RWPE1 (cell line): ENCODE results near the gene IGF1R.

Experiments
- CTCF ChIA-PET: fragments of 350-600 bp; sonication (Branson Sonifier 250); formaldehyde crosslinking; extraction: SDS; loops from one replicate; lab custom pipeline; 2021; lab: Yijun Ruan, JAX
- POLR2A ChIA-PET: fragments of 400-600 bp; formaldehyde crosslinking; extraction: SDS; loops from one replicate; lab custom pipeline; 2020; ENCODE audit warnings: antibody characterized with exemption; ENCODE audit not compliant: low non-redundant PET; lab: Yijun Ruan, JAX
- DNase-seq: peaks from one replicate; pipeline ENCODE4 v3.0.0; 2012; ENCODE audit warnings: low spot score
- H3K27ac ChIP-seq: fragments of 450-650 bp; 2 replicates; pipeline ENCODE4 v1.5.1; 2017
- TF ChIP-seq, protein P1 (sequence below): fragments of 450-650 bp; conservative IDR thresholded peaks from 2 replicates; pipeline ENCODE4 v1.5.1; 2017; ENCODE audit warnings: low read depth, mild to moderate bottlenecking

Gene IGF1R

DNA sequence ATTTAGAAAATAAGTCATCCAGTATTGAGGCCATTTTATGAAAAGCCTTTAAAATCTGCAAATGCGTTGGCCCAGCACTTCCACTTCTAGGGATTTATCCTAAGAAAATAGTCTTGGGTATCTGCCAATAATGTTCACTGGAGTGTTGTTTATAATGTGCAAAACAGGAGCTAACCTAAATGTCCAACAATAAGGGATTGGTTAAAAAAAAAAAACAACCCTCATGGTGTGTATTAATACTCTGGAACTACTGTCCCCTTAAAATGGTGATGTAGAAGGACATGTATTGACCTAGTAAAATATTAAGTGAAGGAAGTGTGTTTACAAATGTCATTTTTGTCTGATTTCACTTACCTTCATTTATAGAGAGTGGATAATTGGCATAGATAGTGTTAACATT, 58.0 kb downstream of the IGF1R start:
- ChIA-PET CTCF (no interaction called here), POLR2A (no interaction called here)
- TF ChIP-seq, protein P1, sequence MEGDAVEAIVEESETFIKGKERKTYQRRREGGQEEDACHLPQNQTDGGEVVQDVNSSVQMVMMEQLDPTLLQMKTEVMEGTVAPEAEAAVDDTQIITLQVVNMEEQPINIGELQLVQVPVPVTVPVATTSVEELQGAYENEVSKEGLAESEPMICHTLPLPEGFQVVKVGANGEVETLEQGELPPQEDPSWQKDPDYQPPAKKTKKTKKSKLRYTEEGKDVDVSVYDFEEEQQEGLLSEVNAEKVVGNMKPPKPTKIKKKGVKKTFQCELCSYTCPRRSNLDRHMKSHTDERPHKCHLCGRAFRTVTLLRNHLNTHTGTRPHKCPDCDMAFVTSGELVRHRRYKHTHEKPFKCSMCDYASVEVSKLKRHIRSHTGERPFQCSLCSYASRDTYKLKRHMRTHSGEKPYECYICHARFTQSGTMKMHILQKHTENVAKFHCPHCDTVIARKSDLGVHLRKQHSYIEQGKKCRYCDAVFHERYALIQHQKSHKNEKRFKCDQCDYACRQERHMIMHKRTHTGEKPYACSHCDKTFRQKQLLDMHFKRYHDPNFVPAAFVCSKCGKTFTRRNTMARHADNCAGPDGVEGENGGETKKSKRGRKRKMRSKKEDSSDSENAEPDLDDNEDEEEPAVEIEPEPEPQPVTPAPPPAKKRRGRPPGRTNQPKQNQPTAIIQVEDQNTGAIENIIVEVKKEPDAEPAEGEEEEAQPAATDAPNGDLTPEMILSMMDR = no peak
- no peak overlapping the region for H3K27ac ChIP-seq
- DNase-seq = no peak

DNA sequence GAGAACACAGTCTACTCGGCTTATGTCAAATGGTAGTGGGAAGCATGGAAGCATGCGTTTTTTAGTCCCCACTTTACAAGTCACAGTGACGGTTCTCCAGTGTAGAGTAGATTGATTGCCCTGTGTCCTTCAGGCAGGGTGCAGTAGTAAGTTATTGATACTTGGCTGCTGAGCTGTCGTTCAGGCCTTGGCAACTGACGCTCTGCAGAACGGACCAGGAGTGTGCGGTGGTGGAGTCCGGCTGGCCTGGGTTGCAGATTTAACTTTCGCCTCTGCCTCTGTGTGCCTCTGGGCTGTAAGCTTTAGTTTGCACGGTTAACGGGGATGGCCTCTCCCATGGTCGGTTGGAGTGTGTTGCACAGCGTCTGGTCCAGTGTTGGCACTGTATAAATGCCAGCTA, 58.6 kb downstream of the IGF1R start:
- H3K27ac ChIP-seq = no peak overlapping the region
- TF ChIP-seq, protein P1 = no peak
- POLR2A ChIA-PET = no interaction called here
- CTCF ChIA-PET = no interaction called here
- DNase-seq = no peak

DNA sequence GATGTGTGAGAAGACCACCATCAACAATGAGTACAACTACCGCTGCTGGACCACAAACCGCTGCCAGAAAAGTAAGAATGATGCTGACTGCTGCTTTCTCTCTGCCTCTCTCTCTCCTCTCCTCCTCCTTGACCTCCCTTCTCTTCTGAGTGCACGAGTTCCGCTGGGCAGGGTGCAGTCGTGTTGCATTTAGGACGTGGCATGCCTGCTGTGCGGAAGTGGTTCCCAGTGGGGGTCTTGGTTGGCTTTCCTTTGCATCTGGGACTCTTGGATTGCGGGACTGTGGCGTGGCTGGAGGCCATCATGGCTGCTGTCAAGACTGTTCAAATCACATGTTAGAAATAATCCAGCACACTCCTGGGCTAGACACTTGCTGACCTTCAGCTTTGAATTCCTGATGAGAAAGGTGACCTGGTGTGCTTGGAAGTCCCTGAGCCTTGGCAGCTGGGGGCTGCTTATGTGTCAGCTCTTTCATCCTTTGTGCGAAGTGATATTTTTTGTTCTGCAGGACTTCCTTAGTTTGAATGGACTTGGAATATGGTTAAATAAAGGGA, 59.8 kb downstream of the IGF1R start:
- H3K27ac ChIP-seq = no peak overlapping the region
- ChIA-PET CTCF (no interaction called here), POLR2A (no interaction called here)
- DNase-seq = no peak
- TF ChIP-seq, protein P1 = no peak

DNA sequence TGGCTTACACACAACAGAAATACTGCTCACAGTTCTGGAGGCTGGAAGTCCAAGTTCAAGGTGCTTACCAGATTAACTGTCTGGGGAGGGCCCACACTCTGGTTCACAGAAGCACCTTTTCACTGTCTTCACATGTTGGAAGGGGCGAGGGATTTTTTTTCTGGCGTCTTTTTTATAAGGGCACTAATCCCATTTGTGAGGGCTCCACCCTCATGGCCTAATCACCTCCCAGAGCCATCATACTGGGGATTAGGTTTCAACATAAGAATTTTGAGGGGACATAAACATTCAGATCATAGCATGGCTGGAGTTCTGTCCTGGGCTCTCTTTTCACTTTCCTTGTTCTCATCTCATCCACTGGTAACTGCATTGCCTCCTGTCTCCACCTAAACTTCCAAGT, 63.5 kb downstream of the IGF1R start:
- ChIA-PET POLR2A (no interaction called here), CTCF (interaction anchor here (0.7 kb wide), 1 partner anchor 363 kb away, joined by 7 read pairs; no protein-coding TSS in a partner anchor)
- no peak for DNase-seq
- TF ChIP-seq, protein P1 = no peak
- no peak overlapping the region for H3K27ac ChIP-seq

DNA sequence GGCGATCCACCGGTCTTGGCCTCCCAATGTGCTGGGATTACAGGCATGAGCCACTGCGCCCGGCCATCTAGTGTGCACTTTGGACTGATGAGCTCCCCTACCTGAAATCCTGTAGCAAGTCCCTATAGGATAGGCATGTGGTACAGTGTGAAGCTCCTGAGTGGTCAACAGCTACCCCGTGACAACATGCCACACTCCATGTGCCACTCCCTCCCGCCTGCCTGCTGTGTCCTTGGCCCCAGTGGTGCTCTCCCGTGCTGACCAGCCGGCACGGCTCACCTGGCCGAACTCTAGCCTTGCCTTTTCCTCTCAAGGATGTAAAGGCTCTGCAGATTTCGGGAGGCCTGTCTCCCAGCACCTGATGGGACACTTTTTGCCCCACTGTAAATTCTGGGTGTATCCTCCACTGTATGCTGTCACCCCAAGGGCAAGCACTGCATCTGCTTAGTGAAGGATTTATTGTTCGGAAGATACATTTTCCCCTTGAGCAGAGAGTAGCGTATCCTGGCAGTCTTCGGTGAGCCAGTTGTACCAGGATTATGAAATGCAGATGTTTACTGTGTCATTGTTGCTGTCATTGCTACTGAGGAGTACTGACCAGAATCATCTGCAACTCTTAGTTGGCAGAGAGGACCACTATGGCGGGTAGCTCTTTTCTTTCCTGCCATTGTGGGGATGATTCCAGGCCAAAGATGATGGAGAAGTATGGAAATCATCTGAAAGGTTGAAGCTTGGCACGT, 64.7 kb downstream of the IGF1R start:
- DNase-seq = no peak
- TF ChIP-seq, protein P1 = no peak
- no peak overlapping the region for H3K27ac ChIP-seq
- CTCF ChIA-PET = no interaction called here
- POLR2A ChIA-PET = no interaction called here

DNA sequence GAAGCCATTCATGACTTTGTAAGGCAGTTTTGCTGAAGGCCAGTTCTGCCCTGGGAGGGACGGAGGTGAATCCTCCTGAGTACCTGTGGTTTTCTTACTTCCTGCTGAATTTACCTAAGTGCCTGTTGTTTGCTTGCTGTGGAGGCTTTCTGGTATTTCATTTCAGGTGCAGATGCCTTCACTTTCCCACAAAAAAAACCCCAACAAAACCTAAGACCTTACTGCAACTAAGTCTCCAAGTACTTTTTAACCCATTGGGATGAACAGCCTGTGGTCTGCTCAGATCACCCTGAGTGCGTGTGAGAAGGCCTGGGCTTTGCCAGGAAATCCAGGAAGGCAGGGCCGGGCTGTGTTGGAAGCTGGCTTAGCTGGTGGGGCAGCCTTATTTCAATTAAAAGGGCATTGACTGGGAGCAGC, 65.3 kb downstream of the IGF1R start:
- H3K27ac ChIP-seq = no peak overlapping the region
- TF ChIP-seq, protein P1 = no peak
- DNase-seq = peak; percentile 18
- POLR2A ChIA-PET = no interaction called here
- CTCF ChIA-PET = no interaction called here
